ENCODE data around the gene FGF14. TPM values are rescaled to one million over a fixed set of nuclear protein-coding genes. Genes with fewer than 3 reads are reported as not detected.

Gene FGF14
- total RNA-seq, 1 experiment from 2014 or later = 0.22 TPM

DNA sequence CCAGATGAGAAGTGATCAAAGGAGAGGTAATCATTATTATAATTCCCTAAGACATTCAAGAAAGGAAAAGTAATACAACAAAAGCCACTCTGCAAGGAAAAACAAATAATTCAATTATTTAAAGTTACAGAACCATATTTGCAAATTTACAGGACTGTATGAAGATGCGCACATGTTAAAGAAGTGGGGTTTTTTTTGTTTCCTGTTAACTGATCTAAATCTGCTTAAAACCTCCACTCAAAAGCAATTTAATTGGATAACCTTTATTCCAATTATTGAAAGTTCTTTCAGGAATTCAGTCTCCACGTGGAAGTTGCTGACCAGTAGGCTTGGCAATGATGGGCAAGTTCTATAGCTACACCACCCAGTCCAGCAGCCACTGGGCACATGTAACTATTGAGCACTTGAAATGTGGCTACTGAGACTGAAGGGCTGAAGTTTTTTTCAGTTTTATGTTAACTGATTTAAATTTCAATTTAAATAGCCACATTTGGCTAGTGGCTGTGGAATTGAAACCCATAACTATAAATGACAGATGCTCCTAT, 232.3 kb downstream of the FGF14 start:
- H3K23ac ChIP-seq (ENCODE audit: insufficient read length, low read depth, low read length) = no peak overlapping the region
- no peak overlapping the region for H4K91ac ChIP-seq (ENCODE audit: insufficient read length, low read depth, low read length)
- H3K9me3 ChIP-seq (ENCODE audit: control insufficient read depth, low read depth, low read length) = no peaks in the 10 kb centered on the region
- no peak overlapping the region for H2BK120ac ChIP-seq (ENCODE audit: low read depth, low read length, poor library complexity, severe bottlenecking)
- no CpG with 5 or more reads among the region's 2 CpGs for WGBS (ENCODE audit: extremely low coverage, insufficient read length, low lambda C conversion rate)
- no peak overlapping the region for H3K9ac ChIP-seq (ENCODE audit: extremely low read depth, insufficient read length, low read length)
- H3K4ac ChIP-seq (ENCODE audit: low read depth, low read length) = no peak overlapping the region
- Mint-ChIP-seq H3K4me3 (no peak overlapping the region), H3K27me3 (ENCODE audit: low read depth) (no peaks in the 10 kb centered on the region), H3K27ac (no peak overlapping the region), H3K36me3 (ENCODE audit: insufficient read depth in 1 of 3, low read depth in 3 of 3) (no peaks in the 10 kb centered on the region), H3K9me3 (no peaks in the 10 kb centered on the region; a peak in 2 of 5 replicates), H3K4me1 (peaks cover 11 to 13% of the 10 kb centered on the region in 2 experiments)
- TF ChIP-seq CTCF (conservative IDR thresholded peaks at IDR 0.05) = no peak
- H3K27me3 ChIP-seq (ENCODE audit: insufficient read depth, low read length) = no peaks in the 10 kb centered on the region
- no peak for DNase-seq
- no peak overlapping the region for H3K4me2 ChIP-seq (ENCODE audit: insufficient read depth, insufficient read length, low read length)
- no peak overlapping the region for H3T11ph ChIP-seq (ENCODE audit: low read length)
- H4K5ac ChIP-seq (ENCODE audit: insufficient read length, low read depth, low read length) = no peak overlapping the region
- H3K23me2 ChIP-seq (ENCODE audit: insufficient read length, low read depth, low read length, poor library complexity, severe bottlenecking) = no peaks in the 10 kb centered on the region
- H2AFZ ChIP-seq (ENCODE audit: low read length) = no peak overlapping the region
- H2BK12ac ChIP-seq (ENCODE audit: insufficient read length, low read depth, low read length) = no peak overlapping the region
- no peak overlapping the region for H3K56ac ChIP-seq (ENCODE audit: insufficient read length, low read depth, low read length)
- no peak overlapping the region for H2BK15ac ChIP-seq (ENCODE audit: low read depth, low read length)
- H2AK5ac ChIP-seq (ENCODE audit: insufficient read length, low read length) = no peak overlapping the region
- H4K8ac ChIP-seq (replicated peaks; ENCODE audit: insufficient read length, low read depth, low read length) = no peak overlapping the region
- no peaks in the 10 kb centered on the region for H4K20me1 ChIP-seq (ENCODE audit: control insufficient read depth, insufficient read depth, insufficient read length)
- no peaks in the 10 kb centered on the region for H3K79me2 ChIP-seq (ENCODE audit: insufficient read depth, low read length)
- no peaks in the 10 kb centered on the region for H3K79me1 ChIP-seq (ENCODE audit: insufficient read depth, low read depth, low read length, poor library complexity, severe bottlenecking)
- no peak overlapping the region for H2BK20ac ChIP-seq (ENCODE audit: low read depth, low read length, poor library complexity, severe bottlenecking)
- no peak overlapping the region for H3K27ac ChIP-seq (ENCODE audit: insufficient read length, low read depth, low read length)
- no peak overlapping the region for H3K18ac ChIP-seq (ENCODE audit: insufficient read length, low read depth, low read length)
- peaks cover 2% of the 10 kb centered on the region; the same call in 1 of the 2 replicates for H3K4me1 ChIP-seq (ENCODE audit: insufficient read depth, low read length)
- H3K14ac ChIP-seq (ENCODE audit: insufficient read depth, low read length) = no peak overlapping the region
- H2BK5ac ChIP-seq (ENCODE audit: insufficient read length, low read length) = no peak overlapping the region

All from H9 (cell line).